ENCODE results near the gene PTPRM. TPM values are rescaled to one million over a fixed set of nuclear protein-coding genes. Genes with fewer than 3 reads are reported as not detected.

The PTPRM gene
- total RNA-seq, 1 donor from 2014 or later, result 71.3 TPM

- Mint-ChIP-seq H3K36me3 (peaks cover 15% of the 10 kb centered on the region), H3K27ac (peak overlapping the region; percentile 50), H3K4me3 (no peak overlapping the region), H3K4me1 (peaks cover 29% of the 10 kb centered on the region), H3K27me3 (ENCODE audit: low read depth) (no peaks in the 10 kb centered on the region), H3K9me3 (peaks cover 14% of the 10 kb centered on the region)
- TF ChIP-seq CTCF (IDR thresholded peaks at IDR 0.05; ENCODE audit: unreplicated experiment), result no peak
- no peak for DNase-seq (ENCODE audit: low spot score in 2 of 2, unreplicated experiment in 2 of 2)
Measured at GRCh38 chr18:7741640-7742039, 174.5 kb downstream of the PTPRM start.

- H3K4me1 Mint-ChIP-seq, result peaks cover 29% of the 10 kb centered on the region
- no peaks in the 10 kb centered on the region for H3K27me3 Mint-ChIP-seq (ENCODE audit: low read depth)
- peaks cover 19% of the 10 kb centered on the region for H3K9me3 Mint-ChIP-seq
- no peak overlapping the region for H3K27ac Mint-ChIP-seq
- no peak for TF ChIP-seq CTCF (IDR thresholded peaks at IDR 0.05; ENCODE audit: unreplicated experiment)
- DNase-seq (ENCODE audit: low spot score in 2 of 2, unreplicated experiment in 2 of 2), result no peak
- peaks cover 20% of the 10 kb centered on the region for H3K36me3 Mint-ChIP-seq
- H3K4me3 Mint-ChIP-seq, result no peak overlapping the region
Measured at GRCh38 chr18:7742224-7742623, 175.1 kb downstream of the PTPRM start.

GRCh38 chr18:7743256-7743655 is 176.1 kb downstream of the PTPRM start:
- no peak for DNase-seq (ENCODE audit: low spot score in 2 of 2, unreplicated experiment in 2 of 2)
- no peak overlapping the region for H3K27ac Mint-ChIP-seq
- H3K36me3 Mint-ChIP-seq, result peaks cover 23% of the 10 kb centered on the region
- H3K4me1 Mint-ChIP-seq, result peaks cover 32% of the 10 kb centered on the region
- no peaks in the 10 kb centered on the region for H3K27me3 Mint-ChIP-seq (ENCODE audit: low read depth)
- no peak overlapping the region for H3K4me3 Mint-ChIP-seq
- TF ChIP-seq CTCF (IDR thresholded peaks at IDR 0.05; ENCODE audit: unreplicated experiment), result no peak
- peaks cover 19% of the 10 kb centered on the region for H3K9me3 Mint-ChIP-seq

GRCh38 chr18:7746106-7746505 is 179.0 kb downstream of the PTPRM start:
- H3K9me3 Mint-ChIP-seq, result peaks cover 19% of the 10 kb centered on the region
- H3K4me1 Mint-ChIP-seq, result peaks cover 49% of the 10 kb centered on the region
- no peak overlapping the region for H3K4me3 Mint-ChIP-seq
- no peak overlapping the region for H3K27ac Mint-ChIP-seq
- peaks cover 23% of the 10 kb centered on the region for H3K36me3 Mint-ChIP-seq
- H3K27me3 Mint-ChIP-seq (ENCODE audit: low read depth), result no peaks in the 10 kb centered on the region
- TF ChIP-seq CTCF (IDR thresholded peaks at IDR 0.05; ENCODE audit: unreplicated experiment), result no peak
- DNase-seq (ENCODE audit: low spot score in 2 of 2, unreplicated experiment in 2 of 2), result no peak

- Mint-ChIP-seq H3K4me1 (peaks cover 36% of the 10 kb centered on the region), H3K4me3 (no peak overlapping the region), H3K36me3 (peaks cover 23% of the 10 kb centered on the region), H3K27me3 (ENCODE audit: low read depth) (no peaks in the 10 kb centered on the region), H3K27ac (peak overlapping the region; percentile 66), H3K9me3 (peaks cover 19% of the 10 kb centered on the region)
- no peak for DNase-seq (ENCODE audit: low spot score in 2 of 2, unreplicated experiment in 2 of 2)
- TF ChIP-seq CTCF (IDR thresholded peaks at IDR 0.05; ENCODE audit: unreplicated experiment), result no peak
Measured at GRCh38 chr18:7748251-7749007, 181.3 kb downstream of the PTPRM start.
